Adipocyte (in vitro differentiated cells): ENCODE results near the gene S100A9.

Experiments used
- DNase-seq: peaks from one replicate; pipeline ENCODE4 v3.0.0-alpha.2; 2015; ENCODE audit warnings: low read depth
- H3K27me3 ChIP-seq: replicated peaks from 2 replicates; pipeline ENCODE4 v1.7.0; 2013; ENCODE audit warnings: mild to moderate bottlenecking, low read length, moderate library complexity; ENCODE audit not compliant: control insufficient read depth, insufficient read depth
- H3K36me3 ChIP-seq: 2 replicates; pipeline ENCODE4 v1.7.0; 2013; ENCODE audit warnings: low read length, mild to moderate bottlenecking, moderate library complexity; ENCODE audit not compliant: control insufficient read depth, insufficient read depth, severe bottlenecking
- H3K4me1 ChIP-seq: 2 replicates; pipeline ENCODE4 v1.7.0; 2013; ENCODE audit warnings: mild to moderate bottlenecking, low read length, moderate library complexity; ENCODE audit not compliant: control insufficient read depth, insufficient read depth
- H3K4me3 ChIP-seq: 2 replicates; pipeline ENCODE4 v1.7.0; 2013; ENCODE audit warnings: mild to moderate bottlenecking, low read length, moderate library complexity
- H3K9ac ChIP-seq: 2 replicates; pipeline ENCODE4 v1.7.0; 2013; ENCODE audit warnings: mild to moderate bottlenecking, low read length, moderate library complexity
- H3K9me3 ChIP-seq: 2 replicates; pipeline ENCODE4 v1.7.0; 2013; ENCODE audit warnings: mild to moderate bottlenecking, low read length, moderate library complexity; ENCODE audit not compliant: control insufficient read depth

S100A9 gene

DNA sequence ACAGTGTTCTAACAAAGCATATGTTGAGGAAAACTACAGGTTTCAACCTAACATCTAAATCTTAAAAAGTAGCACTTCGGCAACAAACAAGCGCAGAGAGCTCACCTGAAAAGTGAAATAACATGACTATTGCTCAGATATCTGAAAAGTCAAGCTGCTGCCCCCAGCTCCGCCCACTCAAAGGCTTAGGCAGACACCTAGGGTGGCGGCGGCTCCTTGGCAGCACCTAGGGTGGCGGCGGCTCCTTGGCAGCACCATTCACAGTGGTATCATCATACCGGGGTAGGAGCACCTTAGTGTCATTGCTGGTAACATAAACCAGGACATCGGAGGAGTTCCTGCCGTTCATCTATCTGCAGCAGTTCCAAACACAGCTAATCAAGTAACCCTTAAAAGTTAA, 21.9 kb downstream of the S100A9 start:
- no peak for DNase-seq
- H3K9me3 ChIP-seq: peaks cover 21% of the 10 kb centered on the region
- peaks cover 30% of the 10 kb centered on the region for H3K27me3 ChIP-seq
- H3K9ac ChIP-seq: no peak overlapping the region
- H3K4me1 ChIP-seq: peaks cover 10% of the 10 kb centered on the region
- H3K36me3 ChIP-seq: no peaks in the 10 kb centered on the region
- no peak overlapping the region for H3K4me3 ChIP-seq

DNA sequence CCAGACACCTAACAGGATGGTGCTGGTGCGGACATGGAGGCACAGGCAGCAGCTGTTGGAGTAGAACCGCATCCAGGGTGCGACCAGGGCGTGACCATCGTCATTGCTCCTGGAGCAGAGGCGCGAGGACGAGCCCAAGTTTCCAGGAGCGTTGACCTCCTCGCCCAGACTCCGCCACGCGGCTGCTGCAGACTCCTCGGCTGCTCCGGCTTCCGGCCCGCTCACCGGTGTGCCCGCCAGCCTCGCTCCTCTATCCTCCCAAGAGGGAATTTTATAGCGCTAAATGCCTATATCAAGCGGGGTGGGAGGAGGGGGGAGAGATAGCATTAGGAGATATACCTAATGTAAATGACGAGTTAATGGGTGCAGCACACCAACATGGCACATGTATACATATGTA, 23.1 kb downstream of the S100A9 start:
- Histone ChIP-seq H3K4me1 (peaks cover 3% of the 10 kb centered on the region), H3K27me3 (peaks cover 31% of the 10 kb centered on the region), H3K9me3 (peaks cover 21% of the 10 kb centered on the region), H3K36me3 (no peaks in the 10 kb centered on the region), H3K4me3 (no peak overlapping the region), H3K9ac (no peak overlapping the region)
- no peak for DNase-seq

DNA sequence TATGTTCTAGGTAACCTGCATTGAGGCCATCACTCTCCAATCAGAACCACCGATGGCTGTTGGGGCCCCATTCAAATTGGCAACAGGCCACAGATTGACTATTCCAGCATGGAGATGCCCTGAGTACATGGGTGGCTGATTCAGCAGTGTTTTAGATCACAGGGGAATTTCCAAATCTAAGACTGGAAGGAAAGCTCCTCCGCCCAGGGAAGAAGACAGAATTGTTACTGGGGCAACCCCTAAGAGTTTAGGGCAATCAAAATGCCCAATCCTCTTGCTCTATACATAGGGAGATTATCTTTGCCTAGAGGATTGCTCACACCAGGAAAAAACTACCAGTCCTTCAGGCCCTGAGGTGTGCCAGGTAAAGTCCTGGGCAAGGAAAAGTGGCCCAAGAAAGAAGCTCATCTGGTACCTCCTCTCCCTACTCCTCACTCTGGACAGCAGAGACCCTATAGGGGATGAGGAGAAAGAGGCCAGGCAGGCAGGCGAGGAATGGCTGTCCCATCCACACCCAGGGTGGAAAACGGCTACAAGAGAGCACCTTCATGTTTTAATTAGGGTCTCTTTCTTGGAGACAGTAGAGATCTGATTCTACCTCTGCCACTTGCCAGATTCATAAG, 27.4 kb downstream of the S100A9 start:
- peaks cover 37% of the 10 kb centered on the region for H3K27me3 ChIP-seq
- DNase-seq: no peak
- no peaks in the 10 kb centered on the region for H3K4me1 ChIP-seq
- no peak overlapping the region for H3K9ac ChIP-seq
- H3K36me3 ChIP-seq: no peaks in the 10 kb centered on the region
- H3K9me3 ChIP-seq: peaks cover 21% of the 10 kb centered on the region
- no peak overlapping the region for H3K4me3 ChIP-seq

DNA sequence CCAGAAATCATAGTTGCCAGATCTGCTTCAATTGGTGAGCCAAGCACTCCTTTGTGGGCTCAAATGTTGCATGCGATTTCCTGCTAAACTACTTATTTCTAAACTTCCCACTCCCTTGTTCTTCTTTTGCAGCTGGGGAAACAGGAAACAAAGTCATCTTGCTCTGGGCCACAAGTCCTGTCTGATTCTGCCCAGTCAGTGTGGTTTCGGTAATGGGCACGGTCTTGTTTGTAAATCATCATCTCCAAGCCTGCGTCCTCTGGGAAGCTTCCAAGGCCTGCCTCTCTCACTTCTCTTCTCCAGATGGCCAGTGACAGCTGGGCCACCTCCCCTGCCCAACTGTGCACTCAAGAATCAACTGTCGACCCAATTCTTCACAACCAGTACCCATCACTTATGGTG, 28.8 kb downstream of the S100A9 start:
- peaks cover 19% of the 10 kb centered on the region for H3K9me3 ChIP-seq
- H3K4me3 ChIP-seq: no peak overlapping the region
- peaks cover 45% of the 10 kb centered on the region for H3K27me3 ChIP-seq
- H3K4me1 ChIP-seq: peaks cover 4% of the 10 kb centered on the region
- no peak overlapping the region for H3K9ac ChIP-seq
- no peaks in the 10 kb centered on the region for H3K36me3 ChIP-seq
- DNase-seq: no peak

DNA sequence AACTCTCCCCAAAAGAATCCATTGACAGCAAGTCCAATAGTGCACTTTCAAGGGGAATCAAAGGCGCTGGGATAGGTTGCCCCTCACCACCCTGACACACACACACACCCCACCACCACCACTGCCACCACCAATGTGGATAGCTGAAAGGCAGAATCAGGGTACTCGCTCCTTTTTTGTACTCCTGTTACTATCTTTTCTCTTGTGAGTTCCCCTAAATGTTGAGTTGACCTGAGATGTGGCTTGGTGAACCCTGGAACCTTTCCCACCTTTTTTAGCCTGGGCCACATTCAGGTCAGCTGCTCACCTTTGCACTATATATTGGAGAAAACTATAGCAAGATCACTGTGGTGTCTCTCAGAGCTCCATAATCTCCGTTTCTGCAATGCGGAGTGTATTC, 29.3 kb downstream of the S100A9 start:
- Histone ChIP-seq H3K4me1 (peaks cover 4% of the 10 kb centered on the region), H3K9me3 (peaks cover 14% of the 10 kb centered on the region), H3K4me3 (no peak overlapping the region), H3K36me3 (no peaks in the 10 kb centered on the region), H3K27me3 (peaks cover 50% of the 10 kb centered on the region), H3K9ac (no peak overlapping the region)
- no peak for DNase-seq

DNA sequence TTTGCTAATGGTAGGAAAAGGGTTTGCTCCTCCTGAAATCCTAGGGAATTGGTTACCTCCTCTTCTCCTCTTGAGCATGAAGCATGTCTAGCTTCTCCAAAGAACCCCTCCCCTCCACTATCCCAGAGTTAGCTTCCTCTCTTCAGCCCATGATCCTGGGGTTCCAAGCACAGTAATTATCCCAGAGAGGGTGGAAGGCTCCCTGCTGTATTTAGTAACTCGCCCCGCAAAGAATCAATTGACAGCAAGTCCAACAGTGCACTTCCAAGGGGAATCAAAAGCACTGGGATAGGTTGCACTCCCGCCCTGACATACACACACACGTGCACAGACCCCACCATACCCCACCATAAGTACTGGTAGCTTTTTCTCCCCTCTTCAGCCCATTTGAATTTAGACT, 30.1 kb downstream of the S100A9 start:
- Histone ChIP-seq H3K9ac (no peak overlapping the region), H3K27me3 (peaks cover 55% of the 10 kb centered on the region), H3K9me3 (peaks cover 6% of the 10 kb centered on the region), H3K4me3 (no peak overlapping the region), H3K4me1 (peaks cover 4% of the 10 kb centered on the region), H3K36me3 (no peaks in the 10 kb centered on the region)
- DNase-seq: no peak

DNA sequence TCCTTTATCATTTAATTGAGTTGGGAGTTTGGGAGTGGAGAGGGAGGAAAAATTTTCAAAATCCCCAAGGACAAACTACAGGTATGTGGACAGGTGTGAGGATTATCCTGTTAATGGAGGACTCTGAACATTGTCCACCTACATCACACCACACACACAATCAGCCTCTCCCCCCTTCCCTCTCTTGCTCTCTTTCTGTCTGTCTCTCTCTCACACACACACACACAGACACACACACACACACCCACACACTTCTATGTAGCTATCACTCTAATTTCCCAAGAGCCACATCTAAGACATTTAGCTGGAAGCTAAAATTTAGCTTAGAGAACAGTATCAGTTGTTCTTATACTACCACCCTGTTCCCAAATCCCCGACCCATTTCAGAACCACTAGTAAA, 31.7 kb downstream of the S100A9 start:
- no peaks in the 10 kb centered on the region for H3K36me3 ChIP-seq
- no peak overlapping the region for H3K4me3 ChIP-seq
- no peak overlapping the region for H3K9ac ChIP-seq
- DNase-seq: no peak
- peaks cover 4% of the 10 kb centered on the region for H3K4me1 ChIP-seq
- H3K27me3 ChIP-seq: peaks cover 53% of the 10 kb centered on the region
- no peaks in the 10 kb centered on the region for H3K9me3 ChIP-seq

DNA sequence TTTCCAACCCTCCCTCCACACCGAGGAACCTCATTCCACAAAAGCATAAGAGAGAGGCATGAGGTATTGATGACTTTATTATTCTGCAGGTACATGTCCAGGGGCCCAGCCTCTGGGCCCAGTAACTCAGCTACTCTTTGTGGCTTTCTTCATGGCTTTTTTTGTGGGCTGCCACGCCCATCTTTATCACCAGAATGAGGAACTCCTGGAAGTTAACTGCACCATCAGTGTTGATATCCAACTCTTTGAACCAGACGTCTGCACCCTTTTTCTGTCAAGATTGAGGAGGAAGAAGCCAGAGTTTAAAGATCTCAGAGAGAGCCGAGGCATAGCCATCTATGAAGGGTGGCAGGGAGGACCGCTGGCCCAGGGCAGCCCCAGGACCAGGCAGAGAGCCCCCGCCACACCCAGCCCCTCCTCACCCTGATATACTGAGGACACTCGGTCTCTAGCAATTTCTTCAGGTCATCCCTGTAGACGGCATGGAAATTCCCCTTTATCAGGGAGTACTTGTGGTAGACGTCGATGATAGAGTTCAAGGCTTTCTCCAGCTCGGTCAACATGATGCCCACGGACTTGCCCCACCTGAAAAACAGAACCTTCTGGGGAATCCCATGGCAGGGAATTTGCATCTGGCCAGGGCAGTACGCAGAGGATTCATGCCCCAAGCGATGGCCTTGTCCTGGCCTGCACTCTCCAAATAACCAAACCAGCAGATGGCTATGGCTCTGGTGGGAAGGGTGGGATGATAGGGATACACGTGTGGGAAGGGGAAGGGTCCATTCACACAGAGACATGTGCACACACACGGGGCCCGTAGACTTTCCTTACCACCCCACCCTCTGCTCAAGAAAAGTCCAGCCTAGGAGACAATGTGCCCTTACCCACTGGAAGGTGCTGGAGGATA, 32.6 kb downstream of the S100A9 start:
- no peak overlapping the region for H3K9ac ChIP-seq
- no peak for DNase-seq
- no peak overlapping the region for H3K4me3 ChIP-seq
- H3K36me3 ChIP-seq: no peaks in the 10 kb centered on the region
- peaks cover 61% of the 10 kb centered on the region for H3K27me3 ChIP-seq
- peaks cover 4% of the 10 kb centered on the region for H3K4me1 ChIP-seq
- H3K9me3 ChIP-seq: no peaks in the 10 kb centered on the region

DNA sequence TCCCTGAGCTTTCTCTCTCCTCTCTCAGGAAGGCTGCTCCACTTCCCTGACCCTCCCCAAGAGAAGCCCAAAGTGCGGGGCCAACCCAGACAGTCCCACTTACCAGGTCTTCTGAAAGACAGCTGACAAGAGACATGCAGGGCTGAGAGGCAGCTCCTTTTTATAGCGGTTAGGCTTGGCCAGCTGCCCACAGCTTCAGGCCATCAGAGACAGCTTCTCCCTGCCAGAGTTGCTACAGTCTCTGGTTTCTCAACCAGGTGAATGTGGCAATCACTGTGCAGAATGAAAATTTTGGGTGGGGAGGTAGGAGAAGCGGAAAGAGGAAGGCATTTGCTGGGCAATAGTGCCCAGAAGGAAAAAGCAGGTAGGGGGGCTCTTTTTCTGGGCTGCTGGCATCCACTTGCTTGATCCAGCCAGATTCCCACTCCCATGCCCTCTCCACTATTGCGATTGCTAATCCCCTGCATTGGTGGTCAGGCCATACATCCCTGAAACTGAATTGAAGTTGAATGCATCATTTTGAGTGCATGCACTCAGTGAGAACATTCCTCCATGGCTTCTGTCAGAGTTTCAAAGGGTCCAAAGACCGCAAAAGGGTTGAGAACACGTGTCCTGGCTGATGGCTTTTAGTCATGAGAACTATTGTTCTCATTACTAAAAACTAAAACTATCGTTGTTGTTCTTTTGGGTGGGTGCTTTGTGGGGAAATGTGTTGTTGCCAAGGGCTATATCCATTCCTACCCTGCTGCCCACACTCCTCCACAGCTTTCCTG, 33.5 kb downstream of the S100A9 start, which contains the start of gene S100A8:
S100A8 (minus strand) TSS at position 136 of the 773 bp plus-strand sequence. CDS start 538 bp downstream, outside the sequence.
- no peak for DNase-seq
- H3K27me3 ChIP-seq: peaks cover 67% of the 10 kb centered on the region
- H3K9me3 ChIP-seq: no peaks in the 10 kb centered on the region
- H3K4me3 ChIP-seq: no peak within 1 kb of the TSS
- peaks cover 4% of the 10 kb centered on the region for H3K4me1 ChIP-seq
- no peaks in the 10 kb centered on the region for H3K36me3 ChIP-seq
- H3K9ac ChIP-seq: no peak within 1 kb of the TSS

DNA sequence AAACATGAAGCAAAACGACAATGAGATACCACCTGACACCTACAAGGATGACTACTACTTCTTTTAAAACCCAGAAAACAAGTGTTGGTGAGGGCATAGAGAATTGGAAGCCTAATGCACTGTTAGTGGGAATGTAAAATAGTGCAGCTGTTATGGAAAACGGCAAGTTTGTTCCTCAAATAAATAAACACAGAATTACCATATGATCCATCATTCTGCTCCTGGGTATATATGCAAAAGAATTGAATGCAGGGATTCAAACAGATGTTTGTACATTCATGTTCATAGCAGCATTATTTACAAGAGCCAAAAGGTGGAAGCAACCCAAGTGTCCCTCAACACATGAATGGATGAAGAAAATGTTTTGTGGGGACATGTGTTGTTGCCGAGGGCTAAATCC, 34.6 kb downstream of the S100A9 start:
- Histone ChIP-seq H3K27me3 (peaks cover 73% of the 10 kb centered on the region), H3K36me3 (no peaks in the 10 kb centered on the region), H3K9me3 (no peaks in the 10 kb centered on the region), H3K9ac (no peak overlapping the region), H3K4me3 (no peak overlapping the region), H3K4me1 (peaks cover 4% of the 10 kb centered on the region)
- no peak for DNase-seq

DNA sequence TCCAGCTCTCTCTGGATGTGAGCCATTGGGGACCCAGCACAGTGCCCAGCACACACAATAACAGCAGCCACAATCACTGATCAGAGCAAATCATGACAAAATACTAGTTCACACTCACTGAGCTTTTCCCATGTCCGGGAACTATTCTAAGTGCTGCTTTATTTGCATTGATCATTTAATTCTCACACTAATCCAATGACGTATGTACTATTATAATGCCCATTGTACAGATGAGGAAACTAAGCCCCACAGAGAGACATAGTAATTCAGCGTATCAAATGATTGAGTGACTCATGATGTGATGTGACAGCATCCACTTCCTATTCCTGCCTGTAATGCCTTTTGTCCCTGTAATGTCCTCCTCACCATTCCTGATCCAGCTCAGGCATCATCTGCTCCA, 35.2 kb downstream of the S100A9 start:
- Histone ChIP-seq H3K9me3 (no peaks in the 10 kb centered on the region), H3K36me3 (no peaks in the 10 kb centered on the region), H3K4me1 (peaks cover 4% of the 10 kb centered on the region), H3K27me3 (peaks cover 76% of the 10 kb centered on the region), H3K4me3 (no peak overlapping the region), H3K9ac (no peak overlapping the region)
- no peak for DNase-seq
